Ovary (tissue), 3 donors: ENCODE data around the gene AKAP5.

Source experiments
- EP300 ChIP-seq: sonication (generic); formaldehyde crosslinking; IDR thresholded peaks from one replicate; pipeline ENCODE4 v1.6.1; 2017; ENCODE audit warnings: antibody characterized with exemption
- POLR2A ChIP-seq: fragments of 450-650 bp; IDR thresholded peaks from one replicate; pipeline ENCODE4 v1.6.1; 2017; ENCODE audit warnings: antibody characterized with exemption, mild to moderate bottlenecking, moderate library complexity
- TF ChIP-seq, protein P1 (sequence below), 3 donors: fragments of 450-650 bp in 2 of 3; fragments of 200-600 bp in 1 of 3; IDR thresholded peaks; one replicate each; pipeline versions ENCODE4 v1.5.1 to v1.8.0; 2016 to 2022; ENCODE audit warnings: antibody characterized with exemption in 3 of 3, mild to moderate bottlenecking in 1 of 3
- donor health status: DM: no; HTN: no; CAD: no.

DNA sequence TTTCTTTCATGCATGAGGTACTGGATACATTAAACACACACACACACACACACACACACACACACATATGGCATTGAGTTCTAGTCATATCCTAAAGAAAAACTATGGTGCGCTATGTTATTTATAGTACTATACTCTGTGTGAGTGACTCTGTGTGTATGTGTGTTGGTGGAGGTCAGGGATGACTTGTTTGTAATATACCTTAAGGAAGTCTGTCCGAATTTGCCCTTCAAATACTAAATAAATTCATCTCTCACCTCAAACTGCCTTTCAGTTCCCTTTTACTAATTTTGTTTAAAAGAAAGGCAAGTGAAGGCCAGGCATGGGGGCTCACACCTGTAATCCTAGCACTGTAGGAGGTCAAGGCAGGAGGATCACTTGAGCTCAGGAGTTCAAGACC lies 2.1 kb upstream of the AKAP5 start:
- TF ChIP-seq, protein P1, sequence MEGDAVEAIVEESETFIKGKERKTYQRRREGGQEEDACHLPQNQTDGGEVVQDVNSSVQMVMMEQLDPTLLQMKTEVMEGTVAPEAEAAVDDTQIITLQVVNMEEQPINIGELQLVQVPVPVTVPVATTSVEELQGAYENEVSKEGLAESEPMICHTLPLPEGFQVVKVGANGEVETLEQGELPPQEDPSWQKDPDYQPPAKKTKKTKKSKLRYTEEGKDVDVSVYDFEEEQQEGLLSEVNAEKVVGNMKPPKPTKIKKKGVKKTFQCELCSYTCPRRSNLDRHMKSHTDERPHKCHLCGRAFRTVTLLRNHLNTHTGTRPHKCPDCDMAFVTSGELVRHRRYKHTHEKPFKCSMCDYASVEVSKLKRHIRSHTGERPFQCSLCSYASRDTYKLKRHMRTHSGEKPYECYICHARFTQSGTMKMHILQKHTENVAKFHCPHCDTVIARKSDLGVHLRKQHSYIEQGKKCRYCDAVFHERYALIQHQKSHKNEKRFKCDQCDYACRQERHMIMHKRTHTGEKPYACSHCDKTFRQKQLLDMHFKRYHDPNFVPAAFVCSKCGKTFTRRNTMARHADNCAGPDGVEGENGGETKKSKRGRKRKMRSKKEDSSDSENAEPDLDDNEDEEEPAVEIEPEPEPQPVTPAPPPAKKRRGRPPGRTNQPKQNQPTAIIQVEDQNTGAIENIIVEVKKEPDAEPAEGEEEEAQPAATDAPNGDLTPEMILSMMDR (IDR thresholded peaks at IDR 0.05), result no peak
- TF ChIP-seq EP300 (no peak), POLR2A (no peak)
